ENCODE measurements around the gene KIRREL1.

Gene KIRREL1

GRCh38 chr1:157968946-157969345 is 24.5 kb upstream of the KIRREL1 start:
- TF ChIP-seq CTCF (conservative IDR thresholded peaks at IDR 0.05; ENCODE audit: control insufficient read depth, insufficient read depth, low read depth, low read length) = no peak
- H3K4me3 ChIP-seq (ENCODE audit: control insufficient read depth, low read depth, low read length) = no peak overlapping the region
- DNase-seq (ENCODE audit: low read depth) = peak; percentile 99

GRCh38 chr1:157969697-157970485 is 23.6 kb upstream of the KIRREL1 start:
- DNase-seq (ENCODE audit: low read depth) = peak; percentile 94
- peak; percentile 99 for TF ChIP-seq CTCF (conservative IDR thresholded peaks at IDR 0.05; ENCODE audit: control insufficient read depth, insufficient read depth, low read depth, low read length)
- H3K4me3 ChIP-seq (ENCODE audit: control insufficient read depth, low read depth, low read length) = no peak overlapping the region

- H3K4me3 ChIP-seq (ENCODE audit: control insufficient read depth, low read depth, low read length) = no peak overlapping the region
- DNase-seq (ENCODE audit: low read depth) = no peak
- TF ChIP-seq CTCF (conservative IDR thresholded peaks at IDR 0.05; ENCODE audit: control insufficient read depth, insufficient read depth, low read depth, low read length) = no peak
These were observed 21.7 kb upstream of the KIRREL1 start for GRCh38 chr1:157971769-157972168.

GRCh38 chr1:157975228-157975950 is 18.1 kb upstream of the KIRREL1 start:
- TF ChIP-seq CTCF (conservative IDR thresholded peaks at IDR 0.05; ENCODE audit: control insufficient read depth, insufficient read depth, low read depth, low read length) = no peak
- H3K4me3 ChIP-seq (ENCODE audit: control insufficient read depth, low read depth, low read length) = no peak overlapping the region
- DNase-seq (ENCODE audit: low read depth) = no peak

GRCh38 chr1:157976888-157977287 is 16.6 kb upstream of the KIRREL1 start:
- no peak for DNase-seq (ENCODE audit: low read depth)
- no peak overlapping the region for H3K4me3 ChIP-seq (ENCODE audit: control insufficient read depth, low read depth, low read length)
- no peak for TF ChIP-seq CTCF (conservative IDR thresholded peaks at IDR 0.05; ENCODE audit: control insufficient read depth, insufficient read depth, low read depth, low read length)

GRCh38 chr1:157978586-157979403 is 14.7 kb upstream of the KIRREL1 start:
- no peak for TF ChIP-seq CTCF (conservative IDR thresholded peaks at IDR 0.05; ENCODE audit: control insufficient read depth, insufficient read depth, low read depth, low read length)
- no peak overlapping the region for H3K4me3 ChIP-seq (ENCODE audit: control insufficient read depth, low read depth, low read length)
- no peak for DNase-seq (ENCODE audit: low read depth)

Measured in fibroblast of mammary gland (primary cell).